Gastroesophageal sphincter (tissue), 3 donors: ENCODE data around the gene ANO2.

Source experiments
- EP300 ChIP-seq: sonication (generic); formaldehyde crosslinking; IDR thresholded peaks from one replicate; pipeline ENCODE4 v1.6.1; 2017; ENCODE audit warnings: antibody characterized with exemption, mild to moderate bottlenecking
- POLR2A ChIP-seq, 2 donors: fragments of 450-650 bp; IDR thresholded peaks; one replicate each; pipeline ENCODE4 v1.6.1; 2017; ENCODE audit warnings: antibody characterized with exemption in 2 of 2, mild to moderate bottlenecking in 2 of 2, moderate library complexity in 1 of 2
- POLR2AphosphoS5 ChIP-seq: sonication (generic); formaldehyde crosslinking; IDR thresholded peaks from one replicate; pipeline ENCODE4 v1.6.1; 2017; ENCODE audit warnings: antibody characterized with exemption
- TF ChIP-seq, protein P1 (sequence below), 4 experiments: fragments of 200-600 bp in 2 of 4; fragments of 450-650 bp in 2 of 4; sonication (generic) in 1 of 4; IDR thresholded peaks; one replicate each; pipeline ENCODE4 v1.5.1; 2017 to 2019; ENCODE audit warnings: antibody characterized with exemption in 4 of 4, mild to moderate bottlenecking in 2 of 4, moderate library complexity in 2 of 4

DNA sequence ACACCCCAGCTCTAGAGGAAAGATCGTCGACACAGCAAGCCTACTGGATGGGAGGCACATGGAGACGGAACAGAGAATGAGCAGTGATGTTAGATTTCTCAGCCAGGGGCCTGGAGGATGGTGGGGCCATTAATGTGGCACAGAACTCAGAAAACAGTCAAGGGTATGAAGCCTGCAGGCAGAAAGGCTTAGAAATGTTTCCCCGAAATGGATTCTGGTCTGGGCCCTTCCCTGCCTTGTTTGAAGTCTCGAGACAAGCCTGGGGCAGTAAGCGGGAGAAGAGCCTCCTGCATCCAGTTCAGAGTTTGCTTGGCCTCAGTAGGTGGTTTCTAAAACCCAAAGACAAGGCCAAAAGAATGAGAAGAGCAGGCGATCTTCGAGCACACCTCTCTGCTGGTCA lies 354.7 kb downstream of the ANO2 start:
- TF ChIP-seq POLR2AphosphoS5 (no peak), POLR2A (IDR thresholded peaks at IDR 0.05) (no peak), EP300 (no peak)
- TF ChIP-seq, protein P1, sequence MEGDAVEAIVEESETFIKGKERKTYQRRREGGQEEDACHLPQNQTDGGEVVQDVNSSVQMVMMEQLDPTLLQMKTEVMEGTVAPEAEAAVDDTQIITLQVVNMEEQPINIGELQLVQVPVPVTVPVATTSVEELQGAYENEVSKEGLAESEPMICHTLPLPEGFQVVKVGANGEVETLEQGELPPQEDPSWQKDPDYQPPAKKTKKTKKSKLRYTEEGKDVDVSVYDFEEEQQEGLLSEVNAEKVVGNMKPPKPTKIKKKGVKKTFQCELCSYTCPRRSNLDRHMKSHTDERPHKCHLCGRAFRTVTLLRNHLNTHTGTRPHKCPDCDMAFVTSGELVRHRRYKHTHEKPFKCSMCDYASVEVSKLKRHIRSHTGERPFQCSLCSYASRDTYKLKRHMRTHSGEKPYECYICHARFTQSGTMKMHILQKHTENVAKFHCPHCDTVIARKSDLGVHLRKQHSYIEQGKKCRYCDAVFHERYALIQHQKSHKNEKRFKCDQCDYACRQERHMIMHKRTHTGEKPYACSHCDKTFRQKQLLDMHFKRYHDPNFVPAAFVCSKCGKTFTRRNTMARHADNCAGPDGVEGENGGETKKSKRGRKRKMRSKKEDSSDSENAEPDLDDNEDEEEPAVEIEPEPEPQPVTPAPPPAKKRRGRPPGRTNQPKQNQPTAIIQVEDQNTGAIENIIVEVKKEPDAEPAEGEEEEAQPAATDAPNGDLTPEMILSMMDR (IDR thresholded peaks at IDR 0.05): no peak
